Naive thymus-derived CD8-positive, alpha-beta T cell (primary cell): ENCODE results near the gene C4orf54. TPM values are rescaled to one million over a fixed set of nuclear protein-coding genes. Genes with fewer than 3 reads are reported as not detected.

Experiments used
- ATAC-seq, 2 donors: fragments of 150-1000 bp; cut with Tn5 transposase in 1 of 2; sonication (Bioruptor Pico), chemical (Tn5 transposase) in 1 of 2; 1 replicate in 1 of 2; 2 replicates in 1 of 2; pipeline ENCODE4 v1.10.0; 2021; ENCODE audit warnings: mild to moderate bottlenecking in 2 of 2, moderate library complexity in 2 of 2
- POLR2A ChIA-PET: fragments of 350-600 bp; sonication (Branson Sonifier 250); formaldehyde crosslinking; loops from one replicate; lab custom pipeline; 2021; ENCODE audit warnings: antibody characterized with exemption; lab: Charles Lee
- DNase-seq, 10 donors: peaks; one replicate each; pipeline versions ENCODE4 v3.0.0 to v3.0.0-alpha.2; 2020 to 2022
- H3K27ac Mint-ChIP-seq, 10 donors: one replicate each; pipeline ENCODE4 v1.8.0; 2020 to 2022; ENCODE audit warnings: mild to moderate bottlenecking in 10 of 10, mixed read lengths in 10 of 10, moderate library complexity in 4 of 10, inconsistent platforms in 1 of 10
- H3K27me3 Mint-ChIP-seq, 5 donors: one replicate each; pipeline ENCODE4 v1.8.0; 2021 to 2022; ENCODE audit warnings: mixed read lengths in 5 of 5
- H3K36me3 Mint-ChIP-seq, 3 donors: one replicate each; pipeline ENCODE4 v1.8.0; 2020 to 2022; ENCODE audit warnings: mixed read lengths in 3 of 3, mild to moderate bottlenecking in 2 of 3, inconsistent platforms in 1 of 3
- H3K4me1 Mint-ChIP-seq, 4 donors: one replicate each; pipeline ENCODE4 v1.8.0; 2021 to 2022; ENCODE audit warnings: mixed read lengths in 4 of 4
- H3K4me3 Mint-ChIP-seq, 10 donors: one replicate each; pipeline ENCODE4 v1.8.0; 2020 to 2022; ENCODE audit warnings: mild to moderate bottlenecking in 10 of 10, mixed read lengths in 10 of 10, moderate library complexity in 6 of 10, inconsistent platforms in 1 of 10
- H3K9me3 Mint-ChIP-seq, 9 donors: one replicate each; pipeline ENCODE4 v1.8.0; 2020 to 2022; ENCODE audit warnings: mixed read lengths in 9 of 9, mild to moderate bottlenecking in 3 of 9, inconsistent platforms in 1 of 9, moderate library complexity in 1 of 9
- polyA plus RNA-seq, 3 donors: library from polyadenylated mRNA; unstranded; fragments of 300-500 nt; fragmentation: Illumina TruSeq; gene quantifications; one replicate each; pipeline ENCODE4 v1.2.3, GENCODE V29; 2021
- total RNA-seq, 8 experiments: library from RNA in 2 of 8; stranded (reverse) in 2 of 8; gene quantifications; one replicate each; pipeline ENCODE4 v1.2.3 and lab custom pipeline; 2021 to 2026

C4orf54 gene
- total and polyA plus RNA-seq, 5 experiments from 2014 or later: not detected

GRCh38 chr4:99633772-99634171, 23.9 kb downstream of the C4orf54 start:
- peaks cover 0 to 5% (median 2%) of the 10 kb centered on the region in 4 donors for H3K4me1 Mint-ChIP-seq
- DNase-seq: no peak
- H3K4me3 Mint-ChIP-seq: no peak overlapping the region
- H3K9me3 Mint-ChIP-seq: no peaks in the 10 kb centered on the region
- H3K27ac Mint-ChIP-seq: no peak overlapping the region
- POLR2A ChIA-PET: no interaction called here
- H3K36me3 Mint-ChIP-seq: no peaks in the 10 kb centered on the region
- peaks cover 1 to 8% (median 3%) of the 10 kb centered on the region in 5 donors for H3K27me3 Mint-ChIP-seq
- no peak for ATAC-seq

DNA sequence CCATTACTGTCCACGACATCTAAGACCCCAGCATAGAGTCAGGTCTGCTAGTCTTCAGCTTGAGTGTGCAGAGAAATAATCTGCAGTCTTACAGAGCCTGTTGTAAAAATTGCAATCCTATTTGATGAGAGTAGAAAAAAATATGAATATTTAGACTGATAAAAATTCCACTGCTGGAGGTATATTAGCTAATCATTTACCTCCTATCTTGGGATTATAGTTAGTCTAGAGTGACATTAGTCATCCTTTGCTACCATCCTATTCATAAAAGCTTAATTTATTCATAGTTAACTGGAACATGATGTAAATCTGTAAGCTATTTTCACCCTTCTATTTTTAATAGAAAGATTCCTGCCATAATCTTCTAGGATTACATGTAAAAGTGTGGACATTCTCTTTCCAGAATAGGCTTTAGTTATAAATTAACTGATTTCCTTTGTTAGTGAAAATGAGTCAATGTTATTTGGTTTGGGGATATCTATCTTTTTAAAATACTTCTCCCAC, 26.7 kb downstream of the C4orf54 start:
- Mint-ChIP-seq H3K27ac (no peak overlapping the region), H3K4me3 (no peak overlapping the region), H3K9me3 (peaks cover 0 to 1% (median 0%) of the 10 kb centered on the region in 9 donors), H3K36me3 (no peaks in the 10 kb centered on the region), H3K4me1 (peaks cover 0 to 5% (median 2%) of the 10 kb centered on the region in 4 donors), H3K27me3 (peaks cover 1 to 11% (median 7%) of the 10 kb centered on the region in 5 donors)
- POLR2A ChIA-PET: no interaction called here
- DNase-seq: no peak
- no peak for ATAC-seq

- no peak for ATAC-seq
These were observed 27.6 kb downstream of the C4orf54 start for GRCh38 chr4:99629962-99630554.

DNA sequence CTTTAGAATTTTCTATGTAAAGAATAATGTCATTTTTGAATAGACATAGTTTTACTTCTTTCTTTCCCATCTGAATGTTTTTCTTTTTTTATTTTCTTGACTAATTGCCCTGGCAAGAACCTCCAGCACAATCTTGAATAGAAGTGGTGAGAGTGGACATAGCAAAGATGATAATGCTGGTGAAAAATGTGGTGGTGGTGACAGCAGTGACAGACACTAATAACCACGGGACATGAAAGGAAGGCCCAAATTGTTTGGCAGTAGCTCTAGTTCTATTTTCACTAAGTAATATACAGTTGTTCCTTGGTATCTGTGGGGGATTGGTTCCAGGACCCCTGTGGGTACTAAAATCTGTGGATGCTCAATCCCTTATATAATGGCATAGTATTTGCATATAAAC, 29.6 kb downstream of the C4orf54 start:
- DNase-seq: no peak
- ATAC-seq: no peak
- Mint-ChIP-seq H3K27ac (no peak overlapping the region), H3K9me3 (peaks cover 0 to 1% (median 0%) of the 10 kb centered on the region in 9 donors), H3K36me3 (no peaks in the 10 kb centered on the region), H3K4me1 (peaks cover 0 to 5% (median 2%) of the 10 kb centered on the region in 4 donors), H3K4me3 (no peak overlapping the region), H3K27me3 (peaks cover 0 to 15% (median 4%) of the 10 kb centered on the region in 5 donors)
- POLR2A ChIA-PET: no interaction called here

More at GRCh38 chr4:99629962-99630554, 27.6 kb downstream of the C4orf54 start:
- Mint-ChIP-seq H3K27ac (no peak overlapping the region), H3K4me3 (no peak overlapping the region), H3K4me1 (peaks cover 0 to 5% (median 2%) of the 10 kb centered on the region in 4 donors), H3K36me3 (no peaks in the 10 kb centered on the region), H3K27me3 (peaks cover 0 to 15% (median 5%) of the 10 kb centered on the region in 5 donors), H3K9me3 (peaks cover 0 to 1% (median 0%) of the 10 kb centered on the region in 9 donors)
- DNase-seq: no peak
- POLR2A ChIA-PET: no interaction called here

GRCh38 chr4:99625369-99625768, 32.3 kb downstream of the C4orf54 start:
- POLR2A ChIA-PET: no interaction called here
- Mint-ChIP-seq H3K4me1 (peaks cover 0 to 5% (median 2%) of the 10 kb centered on the region in 4 donors), H3K27me3 (peaks cover 0 to 15% (median 4%) of the 10 kb centered on the region in 5 donors), H3K36me3 (no peaks in the 10 kb centered on the region), H3K4me3 (no peak overlapping the region), H3K9me3 (peaks cover 0 to 1% (median 0%) of the 10 kb centered on the region in 9 donors), H3K27ac (no peak overlapping the region)
- no peak for DNase-seq
- ATAC-seq: no peak

- no peak for ATAC-seq
- no peak overlapping the region for H3K4me3 Mint-ChIP-seq
- DNase-seq: no peak
- peaks cover 0 to 15% (median 4%) of the 10 kb centered on the region in 5 donors for H3K27me3 Mint-ChIP-seq
- H3K4me1 Mint-ChIP-seq: no peaks in the 10 kb centered on the region
- no peak overlapping the region for H3K27ac Mint-ChIP-seq
- POLR2A ChIA-PET: no interaction called here
- H3K36me3 Mint-ChIP-seq: no peaks in the 10 kb centered on the region
- H3K9me3 Mint-ChIP-seq: peaks cover 0 to 1% (median 0%) of the 10 kb centered on the region in 9 donors
These were observed 33.4 kb downstream of the C4orf54 start for GRCh38 chr4:99624141-99624719.

DNA sequence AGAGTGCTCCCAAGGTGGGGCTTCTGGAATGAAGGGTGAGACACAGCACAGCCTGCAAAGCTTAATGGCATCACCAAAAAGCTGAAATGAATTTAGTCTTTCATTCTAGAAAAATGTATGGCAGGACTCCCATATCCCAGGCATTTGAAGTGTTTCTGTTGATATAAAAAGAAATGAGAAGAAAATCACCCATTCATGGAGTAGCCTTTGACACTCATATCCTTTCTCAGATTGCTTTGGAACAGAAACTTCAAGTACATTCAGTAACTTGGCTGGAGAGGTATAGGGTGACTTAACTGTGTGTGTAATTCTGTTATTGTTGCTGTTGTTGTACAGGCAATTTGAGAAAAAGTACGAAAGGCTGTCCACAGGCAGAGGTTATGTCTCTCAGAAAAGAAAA, 35.3 kb downstream of the C4orf54 start:
- H3K4me1 Mint-ChIP-seq: no peaks in the 10 kb centered on the region
- no peaks in the 10 kb centered on the region for H3K9me3 Mint-ChIP-seq
- H3K27me3 Mint-ChIP-seq: peaks cover 0 to 10% (median 6%) of the 10 kb centered on the region in 5 donors
- ATAC-seq: no peak
- POLR2A ChIA-PET: no interaction called here
- H3K27ac Mint-ChIP-seq: no peak overlapping the region
- no peaks in the 10 kb centered on the region for H3K36me3 Mint-ChIP-seq
- DNase-seq: no peak
- no peak overlapping the region for H3K4me3 Mint-ChIP-seq

GRCh38 chr4:99617374-99617773, 40.3 kb downstream of the C4orf54 start:
- Mint-ChIP-seq H3K9me3 (no peaks in the 10 kb centered on the region), H3K4me3 (no peak overlapping the region), H3K27ac (no peak overlapping the region), H3K36me3 (no peaks in the 10 kb centered on the region), H3K4me1 (no peaks in the 10 kb centered on the region), H3K27me3 (peaks cover 2 to 7% (median 5%) of the 10 kb centered on the region in 5 donors)
- DNase-seq: no peak
- no peak for ATAC-seq
- POLR2A ChIA-PET: no interaction called here

DNA sequence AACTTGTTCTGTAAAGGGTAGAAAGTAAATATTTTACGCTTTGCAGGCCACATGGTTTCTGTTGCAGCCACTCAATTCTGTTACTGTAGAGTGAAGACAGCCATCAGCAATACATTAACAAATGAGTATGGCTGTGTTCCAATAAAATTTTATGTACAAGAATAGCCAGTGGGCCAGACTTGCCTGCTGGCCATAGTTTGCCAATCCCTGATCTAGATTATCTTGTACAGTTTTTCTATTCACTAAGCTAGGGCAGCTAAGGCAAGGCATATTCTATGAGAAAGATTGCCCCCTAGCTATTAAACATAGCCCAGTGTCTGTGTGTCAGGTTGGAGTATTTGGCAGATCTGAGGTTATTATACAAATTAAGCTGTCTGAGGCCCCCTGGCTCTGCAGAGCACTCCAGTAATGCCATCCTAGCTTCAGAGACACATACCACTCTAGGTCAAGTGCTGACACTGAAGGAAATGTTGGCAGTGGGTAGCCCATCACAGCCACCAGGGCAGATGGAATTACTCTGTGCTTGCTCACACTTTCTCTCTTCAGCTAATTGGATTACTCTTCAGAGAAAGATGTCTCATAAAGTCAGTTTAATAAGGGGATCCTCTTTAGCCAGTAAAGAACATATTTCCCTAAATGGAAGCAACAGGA, 42.3 kb downstream of the C4orf54 start:
- no peak for ATAC-seq
- Mint-ChIP-seq H3K4me3 (no peak overlapping the region), H3K27me3 (peaks cover 5 to 21% (median 13%) of the 10 kb centered on the region in 5 donors), H3K27ac (no peak overlapping the region), H3K9me3 (no peaks in the 10 kb centered on the region), H3K36me3 (no peaks in the 10 kb centered on the region), H3K4me1 (no peaks in the 10 kb centered on the region)
- DNase-seq: no peak
- POLR2A ChIA-PET: no interaction called here

DNA sequence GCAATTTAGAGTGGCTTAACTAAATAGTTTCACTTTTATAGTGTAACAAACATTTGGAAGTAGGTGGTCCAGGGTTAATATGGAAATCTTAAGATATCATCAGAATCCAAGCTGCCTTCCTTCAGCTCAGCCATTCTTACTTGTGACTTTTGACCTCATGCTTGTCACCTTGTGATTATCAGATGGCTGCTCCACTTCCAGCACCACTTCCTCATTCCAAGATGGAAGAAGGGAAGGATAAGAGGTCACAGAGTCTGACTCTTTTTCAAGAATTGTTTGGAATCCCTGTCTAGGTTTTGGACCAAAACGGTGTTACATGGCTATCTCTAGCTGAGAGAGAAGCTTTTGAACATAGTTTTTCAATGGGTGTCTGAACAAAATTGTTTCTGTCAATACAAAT, 43.1 kb downstream of the C4orf54 start:
- Mint-ChIP-seq H3K4me1 (no peaks in the 10 kb centered on the region), H3K4me3 (no peak overlapping the region), H3K36me3 (no peaks in the 10 kb centered on the region), H3K27me3 (peaks cover 8 to 29% (median 14%) of the 10 kb centered on the region in 5 donors), H3K9me3 (no peaks in the 10 kb centered on the region), H3K27ac (no peak overlapping the region)
- ATAC-seq (no peak), DNase-seq (no peak)
- POLR2A ChIA-PET: no interaction called here

DNA sequence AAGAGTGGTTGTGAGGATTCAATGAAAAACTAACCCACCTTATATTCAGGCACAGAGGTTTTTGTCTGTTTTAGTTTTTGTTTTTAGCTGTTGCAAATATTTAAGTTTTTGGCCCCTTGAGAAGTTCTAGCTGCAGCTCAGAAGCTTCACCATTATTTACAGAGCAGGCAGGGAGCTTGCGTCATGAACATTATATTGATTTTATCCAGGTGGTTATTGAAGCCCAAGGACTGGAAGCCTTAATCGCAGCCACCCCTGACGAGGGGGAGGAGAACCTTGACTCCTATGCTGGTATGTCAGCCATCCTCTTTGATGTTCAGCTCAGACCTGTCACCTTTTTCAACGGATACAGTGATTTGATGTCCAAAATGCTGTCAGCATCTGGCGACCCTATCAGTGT, 44.9 kb downstream of the C4orf54 start:
- DNase-seq: no peak

DNA sequence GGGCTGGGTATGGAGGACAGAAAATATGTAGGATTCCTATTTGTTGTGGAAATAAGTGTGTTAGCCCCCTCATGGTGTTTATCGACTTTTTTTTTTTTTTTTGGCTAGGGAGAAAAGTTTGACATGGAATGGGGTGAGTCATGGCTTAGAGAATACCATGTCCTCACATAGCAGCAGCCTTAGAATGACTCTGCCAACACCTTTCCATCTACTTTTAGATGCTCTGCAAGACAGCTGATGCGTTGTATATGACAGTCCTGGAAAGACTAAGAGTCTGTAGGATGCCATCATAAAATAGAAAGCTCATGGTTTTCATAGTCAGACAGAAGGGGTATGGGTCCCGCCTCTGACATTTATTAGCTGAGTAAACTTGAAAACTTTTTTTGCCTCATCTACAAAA, 45.3 kb downstream of the C4orf54 start:
- POLR2A ChIA-PET: no interaction called here
- ATAC-seq: no peak
- Mint-ChIP-seq H3K27ac (no peak overlapping the region), H3K9me3 (no peaks in the 10 kb centered on the region), H3K36me3 (no peaks in the 10 kb centered on the region), H3K4me1 (no peaks in the 10 kb centered on the region), H3K4me3 (no peak overlapping the region), H3K27me3 (peaks cover 10 to 51% (median 19%) of the 10 kb centered on the region in 5 donors)
- no peak for DNase-seq

More for the DNA sequence above, 44.9 kb downstream of the C4orf54 start:
- Mint-ChIP-seq H3K36me3 (no peaks in the 10 kb centered on the region), H3K9me3 (no peaks in the 10 kb centered on the region), H3K4me1 (no peaks in the 10 kb centered on the region), H3K27ac (no peak overlapping the region), H3K4me3 (no peak overlapping the region), H3K27me3 (peaks cover 10 to 47% (median 17%) of the 10 kb centered on the region in 5 donors)
- ATAC-seq: no peak
- POLR2A ChIA-PET: no interaction called here

DNA sequence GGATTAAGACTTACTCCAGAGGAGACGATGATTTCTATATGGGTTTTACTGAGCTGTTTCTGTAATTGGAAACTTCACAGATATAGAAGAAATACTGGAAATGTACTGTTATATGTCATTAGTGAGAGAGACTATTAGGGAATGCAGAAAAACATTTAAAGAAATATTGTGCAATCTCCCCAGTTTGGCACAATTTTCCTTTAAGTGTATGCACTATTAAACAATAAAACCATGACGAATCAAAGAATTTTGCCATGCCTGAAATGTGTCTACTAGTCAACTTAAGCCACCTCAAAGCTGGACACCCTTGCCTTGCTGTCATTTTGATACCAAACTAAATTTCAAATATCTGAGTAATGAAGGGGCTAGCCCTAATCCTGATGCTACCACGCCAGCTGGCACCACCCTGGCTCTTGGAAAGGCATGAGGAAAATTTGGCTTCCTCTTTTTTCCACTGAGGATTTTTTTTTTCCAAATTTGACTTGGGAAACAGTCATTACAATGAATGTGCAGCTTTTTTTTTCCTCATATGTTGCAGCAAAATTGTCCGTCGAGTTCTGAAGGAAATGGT, 46.9 kb downstream of the C4orf54 start:
- H3K9me3 Mint-ChIP-seq: no peaks in the 10 kb centered on the region
- POLR2A ChIA-PET: no interaction called here
- H3K36me3 Mint-ChIP-seq: no peaks in the 10 kb centered on the region
- no peak overlapping the region for H3K27ac Mint-ChIP-seq
- DNase-seq: no peak
- H3K27me3 Mint-ChIP-seq: peaks cover 10 to 53% (median 22%) of the 10 kb centered on the region in 5 donors
- no peak overlapping the region for H3K4me3 Mint-ChIP-seq
- no peaks in the 10 kb centered on the region for H3K4me1 Mint-ChIP-seq
- ATAC-seq: no peak
